Fibroblast of gingiva (primary cell): Measurements from ENCODE around the gene PPP2R2C.

Experiments used
- DNase-seq: peaks from one replicate; pipeline ENCODE4 v3.0.0-alpha.2; 2011; ENCODE audit warnings: low read depth

PPP2R2C gene

GRCh38 chr4:6327220-6327917 lies 145.0 kb downstream of the PPP2R2C start:
- peak; percentile 41 for DNase-seq

- no peak for DNase-seq
Observed at GRCh38 chr4:6326312-6327060, 145.9 kb downstream of the PPP2R2C start.

GRCh38 chr4:6325788-6326290 lies 146.6 kb downstream of the PPP2R2C start:
- DNase-seq: no peak

- DNase-seq: no peak
Observed at GRCh38 chr4:6324999-6325787, 147.2 kb downstream of the PPP2R2C start.

- no peak for DNase-seq
Observed at GRCh38 chr4:6324461-6324998, 147.9 kb downstream of the PPP2R2C start.

GRCh38 chr4:6322761-6323566 lies 149.4 kb downstream of the PPP2R2C start:
- DNase-seq: no peak

GRCh38 chr4:6322067-6322760 lies 150.2 kb downstream of the PPP2R2C start:
- no peak for DNase-seq

- no peak for DNase-seq
Observed at GRCh38 chr4:6321361-6321760, 151.1 kb downstream of the PPP2R2C start.

GRCh38 chr4:6320663-6321062 lies 151.8 kb downstream of the PPP2R2C start:
- no peak for DNase-seq

GRCh38 chr4:6319530-6320150 lies 152.8 kb downstream of the PPP2R2C start:
- no peak for DNase-seq

GRCh38 chr4:6318206-6318605 lies 154.2 kb downstream of the PPP2R2C start:
- DNase-seq: no peak

GRCh38 chr4:6316461-6317003 lies 155.9 kb downstream of the PPP2R2C start:
- DNase-seq: no peak

- no peak for DNase-seq
Observed at GRCh38 chr4:6313216-6313615, 159.2 kb downstream of the PPP2R2C start.

GRCh38 chr4:6309777-6310176 lies 162.6 kb downstream of the PPP2R2C start:
- DNase-seq: no peak

GRCh38 chr4:6308899-6309643 lies 163.3 kb downstream of the PPP2R2C start:
- no peak for DNase-seq

GRCh38 chr4:6307891-6308290 lies 164.5 kb downstream of the PPP2R2C start:
- DNase-seq: no peak

GRCh38 chr4:6307230-6307629 lies 165.2 kb downstream of the PPP2R2C start:
- no peak for DNase-seq

- DNase-seq: no peak
Observed at GRCh38 chr4:6306299-6306698, 166.1 kb downstream of the PPP2R2C start.

- DNase-seq: no peak
Observed at GRCh38 chr4:6303943-6304342, 168.5 kb downstream of the PPP2R2C start.
